Prostate gland (tissue), 2 donors: Measurements from ENCODE around the gene CHRM2. TPM values are rescaled to one million over a fixed set of nuclear protein-coding genes. Genes with fewer than 3 reads are reported as not detected.

Experiments used
- DNase-seq: peaks from one replicate; pipeline ENCODE4 v3.0.0-alpha.2; 2019; ENCODE audit warnings: low spot score
- H3K27ac ChIP-seq, 2 donors: fragments of 200-600 bp; sonication (generic); 2 replicates each; pipeline ENCODE4 v1.5.1; 2017 to 2019
- H3K27me3 ChIP-seq: fragments of 200-600 bp; sonication (generic); replicated peaks from 2 replicates; pipeline ENCODE4 v1.5.1; 2019; ENCODE audit not compliant: insufficient read depth
- H3K36me3 ChIP-seq, 2 donors: fragments of 200-600 bp; sonication (generic); 1 replicate in 1 of 2; 2 replicates in 1 of 2; pipeline versions ENCODE4 v1.5.1 to v1.8.1; 2017 to 2019
- H3K4me1 ChIP-seq: fragments of 200-600 bp; sonication (generic); replicated peaks from 2 replicates; pipeline ENCODE4 v1.5.1; 2019
- H3K4me3 ChIP-seq, 2 donors: fragments of 200-600 bp; sonication (generic); 2 replicates each; pipeline ENCODE4 v1.5.1; 2017 to 2019
- H3K9me3 ChIP-seq: fragments of 200-600 bp; sonication (generic); 2 replicates; pipeline ENCODE4 v1.5.1; 2017
- POLR2A ChIP-seq: fragments of 450-650 bp; IDR thresholded peaks from one replicate; pipeline ENCODE4 v1.6.1; 2016; ENCODE audit warnings: antibody characterized with exemption, mild to moderate bottlenecking
- POLR2AphosphoS5 ChIP-seq: sonication (generic); formaldehyde crosslinking; IDR thresholded peaks from one replicate; pipeline ENCODE4 v1.6.1; 2017; ENCODE audit warnings: antibody characterized with exemption
- WGBS: methylation state at CpG from one replicate; pipeline ENCODE4 v1.1.5; 2018; 5-methylcytosine and 5-hydroxymethylcytosine counted together
- intact Hi-C: fragments of 100-400 bp; cut with DNase I; formaldehyde crosslinking; loops from one replicate; pipeline ENCODE4 v1.14.2; 2022
- total RNA-seq, 2 donors: library from RNA; depleted of rRNA; stranded (reverse); fragments of >200 nt; gene quantifications; one replicate each; pipeline ENCODE4 v1.1.0, GENCODE V29; 2016
- TF ChIP-seq, protein P1 (sequence below), 4 experiments: fragments of 200-600 bp in 2 of 4; fragments of 450-650 bp in 2 of 4; sonication (generic) in 2 of 4; IDR thresholded peaks; 1 replicate in 3 of 4; 2 replicates in 1 of 4; pipeline ENCODE4 v1.5.1; 2016 to 2019; ENCODE audit warnings: antibody characterized with exemption in 4 of 4, mild to moderate bottlenecking in 2 of 4, moderate library complexity in 2 of 4

Gene CHRM2
- total RNA-seq, 2 donors from 2014 or later, result 0.40 TPM; not detected in 1

DNA sequence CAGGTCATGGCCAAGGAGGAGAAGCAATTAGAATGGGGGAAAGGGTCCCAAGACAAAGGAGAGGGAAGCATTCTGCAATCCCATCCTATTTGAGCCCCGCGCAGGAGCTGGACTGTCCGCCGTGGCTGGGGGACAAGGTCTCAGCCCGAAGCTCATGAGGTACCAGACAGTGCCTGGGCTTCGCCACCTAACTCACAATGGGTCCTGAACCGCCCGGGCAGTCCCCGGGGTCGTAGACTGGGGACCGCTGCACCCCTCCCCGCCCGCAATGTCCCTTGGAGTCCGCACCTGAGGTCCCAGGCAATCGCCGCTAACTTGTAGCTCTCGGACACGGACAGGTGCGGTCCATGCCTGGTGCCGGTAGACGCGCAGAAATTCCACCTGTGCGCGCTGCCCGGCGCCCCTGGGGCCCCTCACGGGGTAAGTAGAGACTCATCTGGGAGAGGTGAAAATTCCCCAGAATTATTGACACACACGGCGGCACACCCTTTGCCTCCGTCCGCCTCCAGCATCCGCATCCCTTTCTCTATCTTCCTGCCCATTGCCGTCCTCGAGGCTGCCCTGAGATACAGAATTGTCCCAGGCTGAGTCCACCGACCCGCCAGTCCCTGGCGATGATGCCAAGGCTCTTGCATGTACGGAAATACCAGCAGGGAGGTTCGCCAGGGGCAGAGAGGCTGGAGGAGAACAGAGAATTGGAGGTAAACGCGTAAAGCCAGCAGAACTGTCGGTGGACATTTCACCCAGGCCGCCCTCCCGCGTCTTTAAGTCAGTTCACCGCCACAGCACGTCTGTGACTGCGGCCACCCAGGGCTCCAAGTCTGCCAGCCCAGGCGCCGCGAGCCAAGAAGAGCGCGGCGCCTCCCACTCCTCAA, 1.8 kb downstream of the CHRM2 start:
- H3K4me1 ChIP-seq, result peaks cover 5% of the 10 kb centered on the region
- peak overlapping the region; percentile 0 to 11 for H3K4me3 ChIP-seq
- intact Hi-C loops, result no loop called here
- no peak for DNase-seq
- no peaks in the 10 kb centered on the region for H3K9me3 ChIP-seq
- 2% methylated on average over 53 of the region's 54 CpGs for WGBS
- H3K27ac ChIP-seq, result no peak overlapping the region
- H3K36me3 ChIP-seq, result no peaks in the 10 kb centered on the region
- TF ChIP-seq, protein P1, sequence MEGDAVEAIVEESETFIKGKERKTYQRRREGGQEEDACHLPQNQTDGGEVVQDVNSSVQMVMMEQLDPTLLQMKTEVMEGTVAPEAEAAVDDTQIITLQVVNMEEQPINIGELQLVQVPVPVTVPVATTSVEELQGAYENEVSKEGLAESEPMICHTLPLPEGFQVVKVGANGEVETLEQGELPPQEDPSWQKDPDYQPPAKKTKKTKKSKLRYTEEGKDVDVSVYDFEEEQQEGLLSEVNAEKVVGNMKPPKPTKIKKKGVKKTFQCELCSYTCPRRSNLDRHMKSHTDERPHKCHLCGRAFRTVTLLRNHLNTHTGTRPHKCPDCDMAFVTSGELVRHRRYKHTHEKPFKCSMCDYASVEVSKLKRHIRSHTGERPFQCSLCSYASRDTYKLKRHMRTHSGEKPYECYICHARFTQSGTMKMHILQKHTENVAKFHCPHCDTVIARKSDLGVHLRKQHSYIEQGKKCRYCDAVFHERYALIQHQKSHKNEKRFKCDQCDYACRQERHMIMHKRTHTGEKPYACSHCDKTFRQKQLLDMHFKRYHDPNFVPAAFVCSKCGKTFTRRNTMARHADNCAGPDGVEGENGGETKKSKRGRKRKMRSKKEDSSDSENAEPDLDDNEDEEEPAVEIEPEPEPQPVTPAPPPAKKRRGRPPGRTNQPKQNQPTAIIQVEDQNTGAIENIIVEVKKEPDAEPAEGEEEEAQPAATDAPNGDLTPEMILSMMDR (IDR thresholded peaks at IDR 0.05), result no peak
- no peak for TF ChIP-seq POLR2AphosphoS5
- TF ChIP-seq POLR2A, result no peak
- peaks cover 21% of the 10 kb centered on the region for H3K27me3 ChIP-seq

DNA sequence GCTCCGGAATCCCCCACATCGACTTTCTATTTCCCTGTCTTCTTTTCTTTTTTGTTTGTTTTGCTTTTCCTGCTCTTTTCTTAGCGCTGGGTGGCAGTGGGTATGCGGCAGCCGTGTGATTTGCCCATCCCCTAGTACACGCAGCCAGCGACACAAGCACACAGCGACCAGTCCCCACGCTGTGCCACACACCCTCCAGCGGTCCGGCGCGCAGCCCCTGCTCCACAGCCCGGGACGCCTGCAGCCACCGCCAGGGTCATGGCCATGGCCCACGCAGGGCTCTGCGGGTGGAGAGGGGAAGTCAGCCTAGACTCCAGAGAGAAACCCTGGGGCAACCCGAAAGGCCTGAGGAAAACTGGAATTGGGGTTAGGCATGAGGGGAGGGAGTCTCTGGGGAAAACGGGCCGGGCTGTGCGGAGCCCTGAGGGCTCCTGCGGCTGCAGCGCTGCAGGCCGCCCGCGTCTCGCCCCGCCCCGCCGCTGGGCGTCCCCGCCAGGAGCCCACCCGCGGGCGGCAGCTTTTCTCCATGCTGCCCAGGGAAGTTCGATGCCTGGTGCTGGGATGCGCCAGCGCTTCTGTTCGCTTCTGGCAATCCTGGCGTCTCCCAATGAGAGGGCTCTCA, 2.5 kb downstream of the CHRM2 start:
- no peak overlapping the region for H3K27ac ChIP-seq
- no peak for DNase-seq
- H3K9me3 ChIP-seq, result no peaks in the 10 kb centered on the region
- intact Hi-C loops, result no loop called here
- H3K36me3 ChIP-seq, result no peaks in the 10 kb centered on the region
- peaks cover 5% of the 10 kb centered on the region for H3K4me1 ChIP-seq
- H3K27me3 ChIP-seq, result peaks cover 21% of the 10 kb centered on the region
- TF ChIP-seq POLR2A (no peak), POLR2AphosphoS5 (no peak)
- TF ChIP-seq, protein P1 (IDR thresholded peaks at IDR 0.05), result no peak
- H3K4me3 ChIP-seq, result peak overlapping the region; percentile 0 to 11
- WGBS, result 3% methylated on average over 41 of the region's 41 CpGs

DNA sequence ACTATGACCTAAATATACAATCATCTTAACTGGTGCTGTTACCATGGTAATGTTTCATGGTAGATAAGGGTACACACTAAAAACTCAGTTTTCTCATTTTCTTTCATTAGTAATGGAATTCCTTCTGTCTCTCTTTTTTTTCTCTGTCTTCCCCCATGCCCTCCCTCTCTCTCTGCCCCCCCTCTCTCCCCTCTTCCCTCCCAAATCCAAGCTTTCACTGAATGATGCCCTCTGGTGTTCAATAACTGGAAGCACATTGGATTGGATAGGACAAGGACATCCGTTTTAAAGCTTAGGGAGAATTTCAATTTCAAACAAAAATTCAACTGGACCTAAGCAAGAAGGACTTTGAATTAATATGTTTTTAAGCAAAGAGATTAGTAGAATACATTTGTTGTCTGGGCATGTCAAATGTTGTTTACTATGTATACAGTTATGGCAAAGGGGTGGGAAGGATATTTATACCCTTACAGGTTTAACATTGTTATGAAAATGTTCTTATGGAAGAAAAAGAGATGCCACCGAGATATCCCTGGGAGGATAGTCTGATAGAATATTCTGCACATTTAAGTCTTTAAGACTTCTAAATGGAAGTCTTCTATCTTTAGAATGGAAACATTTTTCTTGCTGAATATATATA, 6.1 kb downstream of the CHRM2 start:
- Histone ChIP-seq H3K9me3 (no peaks in the 10 kb centered on the region), H3K4me1 (no peaks in the 10 kb centered on the region), H3K27ac (no peak overlapping the region), H3K36me3 (no peaks in the 10 kb centered on the region), H3K4me3 (no peak overlapping the region), H3K27me3 (peaks cover 14% of the 10 kb centered on the region)
- intact Hi-C loops, result no loop called here
- DNase-seq, result no peak
- WGBS, result 27% methylated on average over 2 of the region's 2 CpGs
- TF ChIP-seq POLR2A (no peak), POLR2AphosphoS5 (no peak)
- TF ChIP-seq, protein P1 (IDR thresholded peaks at IDR 0.05), result no peak

DNA sequence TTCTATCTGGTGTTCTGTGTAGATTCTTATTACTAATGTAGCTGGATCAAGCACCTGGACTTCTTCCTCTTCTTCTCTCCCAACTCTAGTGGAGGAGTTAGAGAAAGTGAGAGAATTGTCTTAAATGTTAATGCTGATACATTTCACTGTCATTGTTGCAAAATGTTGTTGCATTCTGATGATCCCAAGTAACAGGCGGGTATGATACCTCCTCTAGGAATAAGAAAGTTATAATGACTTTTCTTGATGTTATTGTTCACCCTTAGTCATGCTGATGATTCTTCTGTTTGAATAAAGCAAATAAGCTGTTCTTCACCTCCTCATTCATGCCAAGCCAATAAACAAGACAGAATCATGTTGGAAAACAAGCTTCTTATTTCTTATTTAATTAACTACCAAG, 9.1 kb downstream of the CHRM2 start:
- intact Hi-C loops, result no loop called here
- no peaks in the 10 kb centered on the region for H3K27me3 ChIP-seq

More for the DNA sequence above, 9.1 kb downstream of the CHRM2 start:
- Histone ChIP-seq H3K9me3 (no peaks in the 10 kb centered on the region), H3K36me3 (no peaks in the 10 kb centered on the region), H3K27ac (no peak overlapping the region), H3K4me3 (no peak overlapping the region), H3K4me1 (no peaks in the 10 kb centered on the region)
- TF ChIP-seq, protein P1 (IDR thresholded peaks at IDR 0.05), result no peak
- TF ChIP-seq POLR2A (no peak), POLR2AphosphoS5 (no peak)
- WGBS, result 78% methylated on average over 1 of the region's 1 CpG
- no peak for DNase-seq
